Lower lobe of right lung (tissue), 2 donors: Measurements from ENCODE around the gene ZBTB44. TPM values are rescaled to one million over a fixed set of nuclear protein-coding genes. Genes with fewer than 3 reads are reported as not detected.
"Not testable (repeated sequence)": the region's sequence is repeated elsewhere in the genome, so short reads cannot be mapped to it uniquely, and the experiment has no call there.

Experiments used
- ATAC-seq, 2 donors: fragments of 200-7000 bp; cut with Tn5 transposase; one replicate each; pipeline ENCODE4 v1.9.1; 2020 to 2022; ENCODE audit warnings: mild to moderate bottlenecking in 2 of 2, moderate library complexity in 2 of 2
- DNase-seq: peaks from one replicate; pipeline ENCODE4 v3.0.0-alpha.2; 2020
- H3K27ac ChIP-seq: fragments of 200-600 bp; one replicate; pipeline ENCODE4 v1.8.0; 2022
- H3K27me3 ChIP-seq: fragments of 200-600 bp; one replicate; pipeline ENCODE4 v1.8.0; 2022; ENCODE audit warnings: low read depth
- H3K36me3 ChIP-seq: fragments of 200-600 bp; one replicate; pipeline ENCODE4 v1.8.0; 2022; ENCODE audit warnings: mild to moderate bottlenecking
- H3K4me1 ChIP-seq: fragments of 200-600 bp; one replicate; pipeline ENCODE4 v1.8.0; 2022
- H3K4me3 ChIP-seq: fragments of 200-600 bp; one replicate; pipeline ENCODE4 v1.8.0; 2022; ENCODE audit warnings: mild to moderate bottlenecking
- H3K9me3 ChIP-seq: fragments of 200-600 bp; one replicate; pipeline ENCODE4 v1.8.0; 2022
- intact Hi-C: fragments of 100-400 bp; cut with DNase I; formaldehyde crosslinking; loops from one replicate; pipeline ENCODE4 v1.11.0; 2022
- total RNA-seq: library from RNA; stranded (reverse); fragmentation: NEBNext Ultra II Directional; extraction: Animal tissue kit (Norgen Biotek cat#: 25700); gene quantifications from one replicate; pipeline ENCODE4 v1.2.1, GENCODE V29; 2021
- TF ChIP-seq, protein P1 (sequence below): fragments of 200-600 bp; IDR thresholded peaks from one replicate; pipeline ENCODE4 v1.8.0; 2022; ENCODE audit warnings: antibody characterized with exemption, mild to moderate bottlenecking
- donor health status: DM: no; HTN: yes; CAD: no; lungs with severe emphysema.

The ZBTB44 gene
- total RNA-seq, 1 donor from 2014 or later: 59.8 TPM

DNA sequence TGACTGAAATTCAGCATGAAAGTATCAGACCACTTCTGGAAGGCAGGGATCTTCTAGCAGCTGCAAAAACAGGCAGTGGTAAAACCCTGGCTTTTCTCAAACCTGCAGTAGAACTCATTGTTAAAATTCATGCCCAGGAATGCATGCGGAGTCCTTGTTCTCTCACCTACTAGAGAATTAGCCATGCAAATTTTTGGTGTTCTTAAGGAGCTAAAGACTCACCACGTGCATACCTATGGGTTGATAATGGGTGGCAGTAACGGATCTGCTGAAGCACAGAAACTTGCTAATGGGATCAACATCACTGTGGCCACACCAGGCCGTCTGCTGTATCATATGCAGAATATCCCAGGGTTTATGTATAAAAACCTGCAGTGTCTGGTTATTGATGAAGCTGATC is 19.1 kb downstream of the ZBTB44 start:
- no peak overlapping the region for H3K27ac ChIP-seq
- DNase-seq: no peak
- no peaks in the 10 kb centered on the region for H3K27me3 ChIP-seq
- intact Hi-C loops: no loop called here
- H3K36me3 ChIP-seq: peaks cover 7% of the 10 kb centered on the region
- H3K9me3 ChIP-seq: no peaks in the 10 kb centered on the region
- no peaks in the 10 kb centered on the region for H3K4me1 ChIP-seq
- no peak for ATAC-seq
- H3K4me3 ChIP-seq: no peak overlapping the region
- TF ChIP-seq, protein P1, sequence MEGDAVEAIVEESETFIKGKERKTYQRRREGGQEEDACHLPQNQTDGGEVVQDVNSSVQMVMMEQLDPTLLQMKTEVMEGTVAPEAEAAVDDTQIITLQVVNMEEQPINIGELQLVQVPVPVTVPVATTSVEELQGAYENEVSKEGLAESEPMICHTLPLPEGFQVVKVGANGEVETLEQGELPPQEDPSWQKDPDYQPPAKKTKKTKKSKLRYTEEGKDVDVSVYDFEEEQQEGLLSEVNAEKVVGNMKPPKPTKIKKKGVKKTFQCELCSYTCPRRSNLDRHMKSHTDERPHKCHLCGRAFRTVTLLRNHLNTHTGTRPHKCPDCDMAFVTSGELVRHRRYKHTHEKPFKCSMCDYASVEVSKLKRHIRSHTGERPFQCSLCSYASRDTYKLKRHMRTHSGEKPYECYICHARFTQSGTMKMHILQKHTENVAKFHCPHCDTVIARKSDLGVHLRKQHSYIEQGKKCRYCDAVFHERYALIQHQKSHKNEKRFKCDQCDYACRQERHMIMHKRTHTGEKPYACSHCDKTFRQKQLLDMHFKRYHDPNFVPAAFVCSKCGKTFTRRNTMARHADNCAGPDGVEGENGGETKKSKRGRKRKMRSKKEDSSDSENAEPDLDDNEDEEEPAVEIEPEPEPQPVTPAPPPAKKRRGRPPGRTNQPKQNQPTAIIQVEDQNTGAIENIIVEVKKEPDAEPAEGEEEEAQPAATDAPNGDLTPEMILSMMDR: no peak

DNA sequence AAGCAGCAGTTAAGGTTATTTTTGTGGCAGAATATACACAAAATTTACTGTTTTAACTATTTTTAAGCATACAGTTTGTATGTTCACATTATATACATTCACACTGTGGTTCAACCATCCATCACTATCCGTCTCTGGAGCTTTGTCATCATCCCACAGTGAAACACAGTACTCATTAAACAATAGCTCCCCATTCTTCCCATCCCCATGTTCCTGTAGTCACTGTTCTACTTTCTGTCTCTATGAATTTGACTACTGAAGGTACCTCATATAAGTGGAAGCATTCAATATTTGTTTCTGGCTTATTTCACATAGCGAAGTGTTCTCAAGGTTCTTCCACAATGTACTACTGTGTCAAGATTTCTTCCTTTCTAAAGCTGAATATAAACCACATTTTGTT is 32.6 kb downstream of the ZBTB44 start:
- TF ChIP-seq, protein P1: no peak
- Histone ChIP-seq H3K36me3 (no peaks in the 10 kb centered on the region), H3K27me3 (no peaks in the 10 kb centered on the region), H3K4me1 (no peaks in the 10 kb centered on the region), H3K4me3 (no peak overlapping the region), H3K27ac (no peak overlapping the region), H3K9me3 (peaks cover 14% of the 10 kb centered on the region)
- no peak for DNase-seq
- intact Hi-C loops: no loop called here
- ATAC-seq: no peak

DNA sequence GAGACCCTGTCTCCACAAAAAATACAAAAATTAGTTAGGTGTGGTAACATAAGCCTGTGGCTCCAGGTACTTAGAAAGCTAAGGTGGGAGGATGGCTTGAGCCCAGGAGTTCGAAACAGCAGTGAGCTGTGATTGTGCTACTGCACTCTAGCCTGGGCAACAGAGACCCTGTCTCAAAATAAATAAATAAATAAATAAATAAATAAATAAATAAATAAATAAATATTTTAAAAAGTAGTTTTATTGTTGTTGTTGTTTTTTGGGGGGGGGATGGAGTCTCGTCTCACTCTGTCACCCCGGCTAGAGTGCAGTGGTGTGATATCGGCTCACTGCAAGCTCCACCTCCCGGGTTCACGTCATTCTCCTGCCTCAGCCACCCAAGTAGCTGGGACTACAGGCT is 33.4 kb downstream of the ZBTB44 start:
- H3K4me1 ChIP-seq, H3K36me3 ChIP-seq, H3K4me3 ChIP-seq, DNase-seq, ATAC-seq, H3K27ac ChIP-seq, intact Hi-C loops, H3K27me3 ChIP-seq: not testable (repeated sequence)
- peaks cover 14% of the 10 kb centered on the region for H3K9me3 ChIP-seq

DNA sequence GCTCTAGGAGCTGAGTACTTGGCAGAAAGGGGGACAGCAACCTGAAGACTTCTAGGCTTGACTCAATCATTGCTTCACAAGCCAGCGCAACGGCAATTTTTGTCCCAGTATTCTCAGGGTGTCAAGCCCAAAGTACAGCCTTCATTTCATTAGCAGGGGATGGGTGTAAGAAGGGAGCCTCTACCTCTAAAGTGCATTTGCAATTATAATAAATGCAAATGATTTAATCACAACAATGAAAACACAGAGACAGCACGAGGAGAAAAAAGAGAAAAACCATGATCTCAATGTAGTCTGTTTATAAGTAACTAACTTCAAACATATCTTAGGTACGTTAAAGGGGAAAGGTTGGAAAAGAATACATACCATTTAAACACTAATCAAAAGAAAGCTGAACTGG is 34.7 kb downstream of the ZBTB44 start:
- no peaks in the 10 kb centered on the region for H3K4me1 ChIP-seq
- intact Hi-C loops: no loop called here
- no peak for DNase-seq

DNA sequence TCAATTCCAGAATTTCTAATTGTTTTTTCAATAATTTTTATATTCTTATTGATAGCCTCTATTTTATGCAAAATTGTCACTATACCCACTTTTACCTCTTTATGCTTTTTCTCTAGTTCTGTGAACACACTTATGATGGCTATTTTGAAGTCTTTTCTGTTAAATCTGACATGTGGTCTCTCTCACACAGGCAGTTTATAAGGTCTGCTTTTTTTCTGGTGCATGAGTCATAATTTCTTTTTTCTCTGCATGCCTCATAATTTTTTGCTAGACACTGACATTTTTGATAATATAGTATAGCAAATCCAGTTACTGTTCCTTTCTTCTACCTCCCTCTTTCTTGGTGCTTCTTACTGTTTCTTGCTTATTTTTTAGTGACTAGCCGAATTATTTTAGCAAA is 36.0 kb downstream of the ZBTB44 start:
- Histone ChIP-seq H3K4me3 (no peak overlapping the region), H3K27me3 (no peaks in the 10 kb centered on the region), H3K27ac (no peak overlapping the region), H3K4me1 (no peaks in the 10 kb centered on the region), H3K9me3 (peaks cover 14% of the 10 kb centered on the region), H3K36me3 (no peaks in the 10 kb centered on the region)
- intact Hi-C loops: no loop called here
- ATAC-seq (no peak), DNase-seq (no peak)
- TF ChIP-seq, protein P1: no peak

More for the DNA sequence above, 34.7 kb downstream of the ZBTB44 start:
- Histone ChIP-seq H3K36me3 (no peaks in the 10 kb centered on the region), H3K9me3 (peaks cover 14% of the 10 kb centered on the region), H3K4me3 (no peak overlapping the region), H3K27me3 (no peaks in the 10 kb centered on the region), H3K27ac (no peak overlapping the region)
- TF ChIP-seq, protein P1: no peak
- no peak for ATAC-seq

DNA sequence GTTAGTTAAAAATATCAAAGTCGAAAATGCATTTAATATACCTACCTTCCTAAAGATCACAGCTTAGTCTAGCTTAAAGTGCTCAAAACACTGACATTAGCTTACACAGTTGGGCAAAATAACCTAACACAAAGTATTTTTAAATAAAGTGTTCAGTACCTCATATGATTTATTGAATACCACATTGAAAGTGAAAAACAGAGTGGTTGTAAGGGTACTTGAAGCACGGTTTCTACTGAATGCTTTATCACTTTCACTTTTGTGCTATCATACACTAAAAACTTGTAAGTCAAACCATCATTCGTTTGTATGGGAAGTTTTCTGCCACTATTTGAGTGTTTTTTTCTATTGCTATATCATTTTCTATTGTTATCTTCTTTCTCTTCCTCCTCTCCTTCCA is 36.6 kb downstream of the ZBTB44 start:
- ATAC-seq (no peak), DNase-seq (no peak)
- Histone ChIP-seq H3K36me3 (no peaks in the 10 kb centered on the region), H3K27ac (no peak overlapping the region), H3K9me3 (peaks cover 14% of the 10 kb centered on the region), H3K4me3 (no peak overlapping the region), H3K27me3 (no peaks in the 10 kb centered on the region), H3K4me1 (no peaks in the 10 kb centered on the region)
- TF ChIP-seq, protein P1: no peak
- intact Hi-C loops: no loop called here
